ENCODE measurements around the gene SNX18. TPM values are rescaled to one million over a fixed set of nuclear protein-coding genes. Genes with fewer than 3 reads are reported as not detected.

Gene SNX18
- total RNA-seq, 1 donor from 2014 or later = 63.4 TPM

DNA sequence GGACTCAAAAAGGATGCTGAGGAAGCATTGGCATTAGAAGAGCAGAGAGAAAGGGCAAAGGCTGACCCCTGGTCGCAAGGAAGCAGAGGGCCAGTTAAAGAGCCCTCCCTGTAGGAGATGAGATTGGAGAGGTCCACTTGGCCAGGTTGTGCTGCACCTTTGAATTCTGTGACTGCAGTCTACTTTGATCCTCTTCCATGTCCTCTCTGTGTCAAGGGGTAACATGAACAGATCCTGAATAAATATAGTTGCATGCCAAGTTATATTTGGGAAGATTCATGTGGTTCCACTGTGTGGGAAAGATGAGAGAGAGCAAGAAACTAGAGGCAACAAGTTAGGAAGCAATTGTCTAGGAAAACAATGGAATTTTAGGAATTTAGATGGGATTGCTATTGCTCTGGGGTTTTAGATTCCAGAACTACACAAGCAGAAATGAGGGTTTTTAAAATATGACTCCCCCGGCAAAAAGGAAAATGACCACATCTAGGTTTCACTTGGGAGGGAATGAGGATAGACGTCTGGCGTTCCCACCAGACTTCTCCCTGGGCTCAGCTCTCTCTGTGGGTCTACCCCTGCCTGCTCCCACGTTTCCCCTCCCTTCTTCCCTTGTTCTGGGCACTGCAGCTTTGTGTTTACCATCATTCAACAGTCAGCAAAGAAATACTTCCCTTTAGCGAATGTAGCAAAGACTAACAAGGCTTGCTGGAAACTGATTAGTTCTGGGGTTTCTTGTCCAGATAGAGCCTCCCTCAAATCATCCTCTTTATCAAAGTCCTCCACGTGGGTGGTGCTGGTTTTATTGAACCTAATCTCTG is 63.6 kb downstream of the SNX18 start:
- no peaks in the 10 kb centered on the region for H3K27me3 Mint-ChIP-seq
- H3K4me1 Mint-ChIP-seq = peaks cover 9% of the 10 kb centered on the region
- H3K36me3 Mint-ChIP-seq (ENCODE audit: low read depth) = no peaks in the 10 kb centered on the region
- no peak overlapping the region for H3K27ac Mint-ChIP-seq
- DNase-seq (no peak), ATAC-seq (ENCODE audit: low read depth) (no peak)
- POLR2A ChIA-PET = no interaction called here
- H3K4me3 Mint-ChIP-seq = no peak overlapping the region
- peaks cover 2% of the 10 kb centered on the region for H3K9me3 Mint-ChIP-seq
- TF ChIP-seq, protein P1, sequence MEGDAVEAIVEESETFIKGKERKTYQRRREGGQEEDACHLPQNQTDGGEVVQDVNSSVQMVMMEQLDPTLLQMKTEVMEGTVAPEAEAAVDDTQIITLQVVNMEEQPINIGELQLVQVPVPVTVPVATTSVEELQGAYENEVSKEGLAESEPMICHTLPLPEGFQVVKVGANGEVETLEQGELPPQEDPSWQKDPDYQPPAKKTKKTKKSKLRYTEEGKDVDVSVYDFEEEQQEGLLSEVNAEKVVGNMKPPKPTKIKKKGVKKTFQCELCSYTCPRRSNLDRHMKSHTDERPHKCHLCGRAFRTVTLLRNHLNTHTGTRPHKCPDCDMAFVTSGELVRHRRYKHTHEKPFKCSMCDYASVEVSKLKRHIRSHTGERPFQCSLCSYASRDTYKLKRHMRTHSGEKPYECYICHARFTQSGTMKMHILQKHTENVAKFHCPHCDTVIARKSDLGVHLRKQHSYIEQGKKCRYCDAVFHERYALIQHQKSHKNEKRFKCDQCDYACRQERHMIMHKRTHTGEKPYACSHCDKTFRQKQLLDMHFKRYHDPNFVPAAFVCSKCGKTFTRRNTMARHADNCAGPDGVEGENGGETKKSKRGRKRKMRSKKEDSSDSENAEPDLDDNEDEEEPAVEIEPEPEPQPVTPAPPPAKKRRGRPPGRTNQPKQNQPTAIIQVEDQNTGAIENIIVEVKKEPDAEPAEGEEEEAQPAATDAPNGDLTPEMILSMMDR (IDR thresholded peaks at IDR 0.05) = no peak
- CTCF ChIA-PET = no interaction called here
- intact Hi-C loops (cut with micrococcal nuclease) = no loop called here

DNA sequence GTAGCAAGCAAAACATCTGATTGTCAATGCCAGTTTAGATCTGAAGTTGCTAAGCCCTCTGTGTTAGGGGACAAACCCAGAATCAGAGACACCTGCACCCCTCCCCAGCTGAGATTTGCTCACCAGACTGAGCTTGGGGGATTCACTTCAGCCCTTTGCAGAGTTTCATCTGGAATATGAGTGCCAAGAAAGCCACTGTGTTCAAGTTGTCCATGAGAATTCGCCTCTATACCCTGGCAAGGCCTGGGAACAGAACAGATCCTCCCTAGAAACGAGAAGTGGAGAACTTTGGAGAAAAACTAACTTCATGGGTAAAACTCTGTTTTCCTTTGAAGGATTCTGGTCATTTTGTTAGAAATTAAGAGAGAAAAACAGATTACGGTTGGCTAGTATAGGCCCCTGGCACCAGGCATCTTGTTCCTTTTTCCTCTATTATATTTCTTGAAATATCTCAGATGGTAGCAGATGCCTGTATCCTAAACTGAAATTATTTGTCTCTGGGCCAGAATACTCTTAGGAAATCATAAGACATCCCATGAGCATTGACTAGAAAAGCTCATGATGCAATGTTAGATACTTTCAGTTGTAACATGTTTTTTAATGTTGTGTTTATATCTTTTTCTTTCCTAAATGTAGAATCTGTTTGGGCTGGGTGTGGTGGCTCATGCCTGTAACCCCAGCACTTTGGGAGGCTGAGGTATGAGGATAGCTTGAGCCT is 64.4 kb downstream of the SNX18 start:
- H3K9me3 Mint-ChIP-seq = peaks cover 6% of the 10 kb centered on the region
- H3K27me3 Mint-ChIP-seq = no peaks in the 10 kb centered on the region
- H3K4me1 Mint-ChIP-seq = peaks cover 9% of the 10 kb centered on the region
- DNase-seq = no peak
- intact Hi-C loops (cut with micrococcal nuclease) = loop anchor here (2.0 kb wide), 1 partner anchor 17 kb away; no protein-coding TSS in a partner anchor
- POLR2A ChIA-PET = no interaction called here
- TF ChIP-seq, protein P1 (IDR thresholded peaks at IDR 0.05) = no peak
- ATAC-seq (ENCODE audit: low read depth) = no peak
- H3K4me3 Mint-ChIP-seq = no peak overlapping the region
- CTCF ChIA-PET = interaction anchor here (1.3 kb wide), 1 partner anchor 263 kb away, joined by 3 read pairs; no protein-coding TSS in a partner anchor
- no peaks in the 10 kb centered on the region for H3K36me3 Mint-ChIP-seq (ENCODE audit: low read depth)
- H3K27ac Mint-ChIP-seq = no peak overlapping the region

DNA sequence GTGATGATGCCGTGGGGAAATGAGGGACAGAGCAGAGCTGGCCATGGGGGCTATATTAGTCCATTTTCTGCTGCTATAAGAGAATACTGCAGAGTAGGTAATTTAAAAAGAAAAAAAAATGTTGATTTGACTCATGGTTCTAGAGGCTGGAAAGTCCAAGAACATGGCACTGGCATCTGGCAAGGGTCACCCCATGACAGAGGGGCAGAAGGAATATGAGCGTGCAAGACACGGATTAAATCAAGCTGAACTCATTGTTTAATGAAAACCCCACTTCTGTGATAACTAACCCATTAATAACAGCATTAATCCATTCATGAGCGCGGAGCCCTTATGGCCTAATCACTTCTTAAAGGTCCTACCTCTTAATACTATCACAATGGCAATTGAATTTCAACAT is 68.8 kb downstream of the SNX18 start:
- H3K27me3 Mint-ChIP-seq = no peaks in the 10 kb centered on the region
- no peak overlapping the region for H3K4me3 Mint-ChIP-seq
- POLR2A ChIA-PET = no interaction called here

DNA sequence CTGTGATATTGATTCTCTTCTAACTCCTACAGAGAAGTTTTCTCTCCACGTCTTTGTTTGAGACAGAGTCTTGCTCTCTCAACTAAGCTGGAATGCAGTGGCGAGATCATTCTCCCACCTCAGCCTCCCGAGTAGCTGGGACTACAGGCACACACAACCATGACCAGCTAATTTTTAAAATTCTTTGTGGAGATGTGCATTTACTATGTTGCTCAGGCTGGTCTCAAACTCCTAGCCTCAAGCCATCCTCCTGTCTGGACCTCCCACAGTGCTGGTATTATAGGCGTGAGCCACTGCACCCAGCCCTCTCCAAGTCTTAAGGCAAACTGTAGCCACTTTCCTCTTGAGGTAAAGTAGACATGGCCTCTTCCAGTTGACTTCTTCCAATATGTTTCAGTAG is 72.2 kb downstream of the SNX18 start:
- POLR2A ChIA-PET = no interaction called here

More for the DNA sequence above, 68.8 kb downstream of the SNX18 start:
- Mint-ChIP-seq H3K36me3 (ENCODE audit: low read depth) (no peaks in the 10 kb centered on the region), H3K27ac (no peak overlapping the region), H3K9me3 (peaks cover 9% of the 10 kb centered on the region), H3K4me1 (peaks cover 17% of the 10 kb centered on the region)
- DNase-seq = no peak
- intact Hi-C loops (cut with micrococcal nuclease) = no loop called here
- no peak for ATAC-seq (ENCODE audit: low read depth)
- TF ChIP-seq, protein P1 (IDR thresholded peaks at IDR 0.05) = no peak
- CTCF ChIA-PET = no interaction called here

More for the DNA sequence above, 72.2 kb downstream of the SNX18 start:
- H3K9me3 Mint-ChIP-seq = peaks cover 9% of the 10 kb centered on the region
- CTCF ChIA-PET = no interaction called here
- H3K4me1 Mint-ChIP-seq = peaks cover 12% of the 10 kb centered on the region
- DNase-seq (no peak), ATAC-seq (ENCODE audit: low read depth) (no peak)
- no peak overlapping the region for H3K27ac Mint-ChIP-seq
- no peaks in the 10 kb centered on the region for H3K27me3 Mint-ChIP-seq
- TF ChIP-seq, protein P1 (IDR thresholded peaks at IDR 0.05) = no peak
- intact Hi-C loops (cut with micrococcal nuclease) = loop anchor here (5.0 kb wide), 1 partner anchor 47 kb away; no protein-coding TSS in a partner anchor
- no peaks in the 10 kb centered on the region for H3K36me3 Mint-ChIP-seq (ENCODE audit: low read depth)
- no peak overlapping the region for H3K4me3 Mint-ChIP-seq
